Right ventricle myocardium superior (tissue), 1 donor: Measurements from ENCODE around the gene RMRP. TPM values are rescaled to one million over a fixed set of nuclear protein-coding genes. Genes with fewer than 3 reads are reported as not detected.
A peak's percentile ranks its signal among the peaks of the same experiment; 100 is the strongest.

Experiments
- ATAC-seq: fragments of 200-7000 bp; cut with Tn5 transposase; one replicate; pipeline ENCODE4 v1.9.1; 2020; ENCODE audit warnings: mild to moderate bottlenecking; ENCODE audit not compliant: poor library complexity
- DNase-seq: peaks from one replicate; pipeline ENCODE4 v3.0.0-alpha.2; 2020
- intact Hi-C: fragments of 100-400 bp; cut with DNase I; formaldehyde crosslinking; loops from one replicate; pipeline ENCODE4 v1.11.2; 2022
- total RNA-seq: library from RNA; stranded (reverse); fragmentation: NEBNext Ultra II Directional; extraction: Animal tissue kit (Norgen Biotek cat#: 25700); gene quantifications from one replicate; pipeline ENCODE4 v1.2.1, GENCODE V29; 2021
- donor health status: DM: no; HTN: yes; CAD: no; lungs with severe emphysema.

Gene RMRP
- total RNA-seq, 1 donor from 2014 or later: 19,155 TPM

DNA sequence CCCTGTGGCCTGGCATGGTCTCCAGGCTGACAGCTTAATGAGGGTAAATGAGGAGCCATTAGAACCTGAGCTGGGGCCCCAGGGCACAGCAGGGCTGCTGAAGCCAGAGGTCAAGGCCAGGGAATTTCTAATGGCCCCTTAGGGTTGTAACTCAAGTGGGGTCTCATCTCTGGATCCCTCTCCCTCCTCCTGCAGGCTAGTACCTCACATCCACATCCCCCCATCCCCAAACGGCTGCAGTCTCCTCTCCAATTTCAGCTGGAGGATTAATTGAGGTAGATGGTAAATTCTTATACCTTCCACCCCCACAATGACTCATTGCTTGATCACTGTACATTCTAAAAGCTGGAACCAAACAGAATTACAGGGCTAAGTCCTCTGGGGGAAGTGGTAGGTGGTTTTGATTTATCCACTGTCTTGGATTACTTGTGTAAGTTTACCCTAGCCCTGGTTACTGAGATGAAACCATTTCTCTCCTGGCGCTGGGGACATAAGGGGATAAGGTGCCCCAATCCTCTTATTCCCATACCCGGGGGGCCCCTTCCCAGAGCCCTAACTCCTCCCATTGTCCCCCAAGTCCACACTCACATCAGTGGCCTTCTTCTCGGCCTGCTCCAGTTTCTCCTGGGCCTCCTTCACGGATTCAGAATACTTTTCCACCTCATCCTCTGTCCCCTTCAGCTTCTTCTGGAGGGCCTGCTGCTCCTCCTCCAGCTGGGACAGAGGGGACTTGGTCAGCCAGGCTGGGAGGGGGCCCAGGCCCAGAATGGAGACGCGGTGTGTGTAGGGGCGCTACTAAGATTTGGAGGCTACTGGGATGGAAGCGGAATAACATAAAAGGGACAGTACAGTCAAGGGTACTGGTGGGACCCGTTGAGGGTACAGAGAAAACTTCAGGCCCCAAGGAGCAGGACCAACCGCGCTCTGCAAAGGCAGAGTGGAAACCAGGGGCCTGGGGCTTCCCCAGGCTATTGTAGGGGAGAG, 31.0 kb upstream of the RMRP start:
- intact Hi-C loops: no loop called here
- DNase-seq: no peak
- ATAC-seq: no peak

GRCh38 chr9:35687972-35688557, 30.2 kb upstream of the RMRP start:
- intact Hi-C loops: no loop called here
- DNase-seq (no peak), ATAC-seq (peak; percentile 0)

GRCh38 chr9:35687306-35687705, 29.5 kb upstream of the RMRP start:
- no peak for ATAC-seq
- intact Hi-C loops: no loop called here
- DNase-seq: no peak

- intact Hi-C loops: no loop called here
- ATAC-seq: peak; percentile 25
- DNase-seq: no peak
Measured at GRCh38 chr9:35686222-35687203, 28.7 kb upstream of the RMRP start.

- DNase-seq: no peak
- ATAC-seq: no peak
- intact Hi-C loops: no loop called here
Measured at GRCh38 chr9:35685506-35685905, 27.7 kb upstream of the RMRP start.

DNA sequence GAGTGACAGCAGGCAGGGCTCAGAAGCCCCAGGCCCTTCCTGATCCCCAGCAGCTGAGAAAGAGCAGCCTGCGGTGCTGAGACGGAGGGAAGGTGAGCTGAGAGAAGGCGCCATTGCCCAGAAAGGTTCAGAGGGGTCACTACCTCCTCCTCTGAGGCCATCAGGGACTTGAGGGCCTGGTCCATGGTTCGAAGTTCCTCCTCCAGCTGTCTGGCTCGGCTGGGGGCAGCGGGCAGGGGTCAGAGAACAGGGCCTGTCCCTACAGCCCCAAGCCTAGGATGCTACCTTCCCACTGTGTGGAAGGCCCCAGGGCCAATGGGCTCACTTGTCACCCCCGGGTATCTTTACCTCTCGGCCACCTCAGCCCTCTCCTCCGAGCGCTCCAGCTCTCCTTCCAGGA, 27.1 kb upstream of the RMRP start:
- DNase-seq: no peak
- intact Hi-C loops: no loop called here

DNA sequence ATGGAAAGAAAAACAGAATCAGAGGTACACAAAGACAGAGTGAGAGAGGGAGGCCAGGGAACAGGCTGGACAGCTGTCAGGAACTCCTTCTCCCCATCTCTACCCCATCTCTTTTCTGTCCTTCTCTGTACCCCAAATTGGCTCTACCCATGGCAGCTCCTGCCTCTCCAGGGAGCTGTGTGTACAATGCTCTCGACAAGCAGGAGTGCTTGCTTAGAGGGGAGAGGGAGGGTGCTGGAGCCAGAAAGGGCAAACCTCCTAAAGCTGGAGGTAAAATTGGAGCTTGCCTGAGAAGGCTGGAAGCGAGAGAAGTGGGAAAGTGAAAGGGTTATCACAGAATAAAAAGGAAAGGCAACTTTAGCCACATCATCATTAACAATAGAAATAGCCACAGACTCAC, 25.5 kb upstream of the RMRP start:
- ATAC-seq: no peak
- DNase-seq: no peak
- intact Hi-C loops: no loop called here

More for the DNA sequence above, 27.1 kb upstream of the RMRP start:
- no peak for ATAC-seq

- no peak for DNase-seq
- intact Hi-C loops: no loop called here
- ATAC-seq: no peak
Measured at GRCh38 chr9:35682520-35683315, 24.9 kb upstream of the RMRP start.

DNA sequence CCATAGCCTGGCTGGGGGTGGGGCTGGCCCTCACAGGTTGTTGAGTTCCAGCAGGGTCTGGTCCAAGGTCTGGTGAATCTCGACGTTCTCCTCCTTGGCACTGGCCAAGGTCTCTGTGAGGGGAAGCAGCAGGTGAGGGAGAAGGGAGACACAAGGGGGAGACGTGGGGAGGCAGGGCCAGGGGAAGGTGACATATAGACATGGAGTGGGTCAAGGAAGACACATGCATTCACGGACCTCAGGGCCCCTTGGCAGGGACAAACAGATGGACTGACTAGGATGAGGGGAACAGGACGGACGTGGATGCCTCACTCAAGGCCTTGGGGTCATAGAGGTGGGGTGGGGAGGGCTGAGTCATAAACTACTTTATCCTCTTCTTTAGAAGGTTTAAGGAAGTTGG, 24.2 kb upstream of the RMRP start:
- ATAC-seq (no peak), DNase-seq (no peak)
- intact Hi-C loops: no loop called here

- DNase-seq (no peak), ATAC-seq (no peak)
- intact Hi-C loops: no loop called here
Measured at GRCh38 chr9:35681341-35682002, 23.7 kb upstream of the RMRP start.

GRCh38 chr9:35680331-35681105, 22.7 kb upstream of the RMRP start:
- ATAC-seq (peak; percentile 6), DNase-seq (no peak)
- intact Hi-C loops: no loop called here

- DNase-seq: no peak
- intact Hi-C loops: no loop called here
- no peak for ATAC-seq
Measured at GRCh38 chr9:35679766-35680330, 22.0 kb upstream of the RMRP start.

- ATAC-seq (no peak), DNase-seq (no peak)
- intact Hi-C loops: no loop called here
Measured at GRCh38 chr9:35679091-35679490, 21.3 kb upstream of the RMRP start.

DNA sequence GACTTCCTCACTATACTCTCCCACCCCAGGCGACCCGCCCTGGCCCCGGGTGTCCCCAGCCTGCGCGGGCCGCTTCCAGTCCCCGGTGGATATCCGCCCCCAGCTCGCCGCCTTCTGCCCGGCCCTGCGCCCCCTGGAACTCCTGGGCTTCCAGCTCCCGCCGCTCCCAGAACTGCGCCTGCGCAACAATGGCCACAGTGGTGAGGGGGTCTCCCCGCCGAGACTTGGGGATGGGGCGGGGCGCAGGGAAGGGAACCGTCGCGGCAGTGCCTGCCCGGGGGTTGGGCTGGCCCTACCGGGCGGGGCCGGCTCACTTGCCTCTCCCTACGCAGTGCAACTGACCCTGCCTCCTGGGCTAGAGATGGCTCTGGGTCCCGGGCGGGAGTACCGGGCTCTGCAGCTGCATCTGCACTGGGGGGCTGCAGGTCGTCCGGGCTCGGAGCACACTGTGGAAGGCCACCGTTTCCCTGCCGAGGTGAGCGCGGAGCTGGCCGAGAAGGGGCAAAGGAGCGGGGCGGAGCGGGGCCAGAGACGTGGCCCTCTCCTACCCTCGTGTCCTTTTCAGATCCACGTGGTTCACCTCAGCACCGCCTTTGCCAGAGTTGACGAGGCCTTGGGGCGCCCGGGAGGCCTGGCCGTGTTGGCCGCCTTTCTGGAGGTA, 18.0 kb upstream of the RMRP start:
- ATAC-seq (peak; percentile 48), DNase-seq (peak; percentile 61)
- intact Hi-C loops: no loop called here

DNA sequence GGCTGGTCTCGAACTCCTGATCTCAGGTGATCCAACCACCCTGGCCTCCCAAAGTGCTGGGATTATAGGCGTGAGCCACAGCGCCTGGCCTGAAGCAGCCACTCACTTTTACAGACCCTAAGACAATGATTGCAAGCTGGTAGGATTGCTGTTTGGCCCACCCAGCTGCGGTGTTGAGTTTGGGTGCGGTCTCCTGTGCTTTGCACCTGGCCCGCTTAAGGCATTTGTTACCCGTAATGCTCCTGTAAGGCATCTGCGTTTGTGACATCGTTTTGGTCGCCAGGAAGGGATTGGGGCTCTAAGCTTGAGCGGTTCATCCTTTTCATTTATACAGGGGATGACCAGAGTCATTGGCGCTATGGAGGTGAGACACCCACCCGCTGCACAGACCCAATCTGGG, 17.4 kb upstream of the RMRP start:
- intact Hi-C loops: no loop called here
- DNase-seq (no peak), ATAC-seq (no peak)

- ATAC-seq (no peak), DNase-seq (no peak)
- intact Hi-C loops: no loop called here
Measured at GRCh38 chr9:35674025-35674361, 16.2 kb upstream of the RMRP start.
